Stromal cell of bone marrow (primary cell): ENCODE data around the gene TXLNB.
"Not testable (repeated sequence)": the region's sequence is repeated elsewhere in the genome, so short reads cannot be mapped to it uniquely, and the experiment has no call there.

Source experiments
- DNase-seq: peaks from one replicate; pipeline ENCODE4 v3.0.0-alpha.2; 2012; ENCODE audit warnings: low read depth

Gene TXLNB

GRCh38 chr6:139234193-139234592 is 57.6 kb downstream of the TXLNB start:
- DNase-seq = not testable (repeated sequence)

DNA sequence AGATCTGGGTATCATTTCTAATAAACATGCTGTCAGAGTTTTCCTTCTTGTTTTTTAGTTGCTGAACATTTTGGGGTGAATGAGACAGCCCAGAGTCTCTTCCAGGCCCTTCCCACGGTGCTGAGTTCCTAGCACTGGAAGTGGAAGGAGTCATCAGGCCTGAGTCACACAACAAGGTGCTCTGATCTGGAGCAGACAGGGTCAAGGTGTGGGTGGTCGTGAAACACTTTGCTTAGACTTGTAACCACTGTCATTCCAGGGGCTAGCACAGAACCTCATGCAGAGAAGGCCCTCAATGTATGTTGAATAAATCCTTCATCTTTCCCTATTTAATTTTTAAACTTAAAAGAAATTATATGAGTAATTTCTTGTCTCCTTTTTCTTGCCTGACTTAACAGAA is 60.6 kb downstream of the TXLNB start:
- DNase-seq = no peak

- peak; percentile 47 for DNase-seq
Measured at GRCh38 chr6:139230391-139230840, 61.4 kb downstream of the TXLNB start.

DNA sequence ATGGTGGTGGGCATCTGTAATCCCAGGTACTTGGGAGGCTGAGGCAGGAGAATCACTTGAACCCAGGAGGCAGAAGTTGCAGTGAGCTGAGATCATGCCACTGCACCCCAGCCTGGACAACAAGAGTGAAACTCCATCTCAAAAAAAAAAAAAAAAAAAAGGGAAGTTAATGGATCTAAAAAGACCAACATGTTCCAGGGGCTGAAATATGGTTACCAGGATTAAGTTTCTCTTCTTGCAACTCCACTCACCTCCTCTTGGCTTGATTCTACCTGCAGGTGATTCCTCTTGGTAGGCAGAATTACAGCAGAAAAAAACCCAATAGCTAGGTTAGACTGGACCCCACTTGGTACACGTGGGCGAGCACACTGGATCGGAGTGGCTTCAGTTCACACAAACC is 63.4 kb downstream of the TXLNB start:
- DNase-seq = not testable (repeated sequence)

DNA sequence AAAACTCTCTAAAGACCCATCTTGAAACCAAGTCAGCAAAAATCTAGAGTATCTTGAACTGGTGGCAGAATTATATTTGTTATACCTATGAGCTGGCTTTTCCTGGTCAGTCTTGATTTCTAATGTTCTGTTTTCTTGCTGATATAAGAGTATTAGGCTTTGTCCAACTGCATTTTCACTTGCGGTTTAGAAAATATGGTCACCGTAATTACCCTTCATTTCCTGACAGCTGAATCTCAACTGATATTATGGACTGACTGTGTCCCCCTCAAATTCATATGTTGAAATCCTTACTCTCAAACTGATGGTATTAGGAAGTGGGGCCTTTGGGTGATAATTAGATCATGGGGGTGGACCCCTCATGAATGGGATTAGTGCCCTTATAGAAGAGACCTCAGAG is 72.1 kb downstream of the TXLNB start:
- DNase-seq = no peak

- DNase-seq = peak; percentile 88
Measured at GRCh38 chr6:139219271-139219729, 72.5 kb downstream of the TXLNB start.

DNA sequence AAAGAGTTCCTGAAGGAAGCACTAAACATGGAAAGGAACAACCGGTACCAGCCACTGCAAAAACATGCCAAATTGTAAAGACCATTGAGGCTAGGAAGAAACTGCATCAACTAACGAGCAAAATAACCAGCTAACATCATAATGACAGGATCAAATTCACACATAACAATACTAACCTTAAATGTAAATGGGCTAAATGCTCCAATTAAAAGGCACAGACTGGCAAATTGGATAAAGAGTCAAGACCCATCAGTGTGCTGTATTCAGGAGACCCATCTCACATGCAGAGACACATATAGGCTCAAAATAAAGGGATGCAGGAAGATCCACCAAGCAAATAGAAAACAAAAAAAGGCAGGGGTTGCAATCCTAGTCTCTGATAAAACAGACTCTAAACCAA is 79.3 kb downstream of the TXLNB start:
- not testable (repeated sequence) for DNase-seq

DNA sequence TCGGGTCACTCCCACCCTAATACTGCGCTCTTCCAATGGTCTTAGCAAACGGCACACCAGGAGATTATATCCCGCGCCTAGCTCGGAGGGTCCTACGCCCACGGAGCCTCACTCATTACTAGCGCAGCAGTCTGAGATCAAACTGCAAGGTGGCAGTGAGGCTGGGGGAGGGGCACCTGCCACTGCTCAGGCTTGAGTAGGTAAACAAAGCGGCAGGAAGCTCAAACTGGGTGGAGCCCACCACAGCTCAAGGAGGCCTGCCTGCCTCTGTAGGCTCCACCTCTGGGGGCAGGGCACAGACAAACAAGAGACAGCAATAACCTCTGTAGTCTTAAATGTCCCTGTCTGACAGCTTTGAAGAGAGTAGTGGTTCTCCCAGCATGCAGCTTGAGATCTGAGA is 81.0 kb downstream of the TXLNB start:
- not testable (repeated sequence) for DNase-seq

GRCh38 chr6:139205843-139206242 is 86.0 kb downstream of the TXLNB start:
- no peak for DNase-seq

GRCh38 chr6:139204978-139205377 is 86.8 kb downstream of the TXLNB start:
- no peak for DNase-seq

DNA sequence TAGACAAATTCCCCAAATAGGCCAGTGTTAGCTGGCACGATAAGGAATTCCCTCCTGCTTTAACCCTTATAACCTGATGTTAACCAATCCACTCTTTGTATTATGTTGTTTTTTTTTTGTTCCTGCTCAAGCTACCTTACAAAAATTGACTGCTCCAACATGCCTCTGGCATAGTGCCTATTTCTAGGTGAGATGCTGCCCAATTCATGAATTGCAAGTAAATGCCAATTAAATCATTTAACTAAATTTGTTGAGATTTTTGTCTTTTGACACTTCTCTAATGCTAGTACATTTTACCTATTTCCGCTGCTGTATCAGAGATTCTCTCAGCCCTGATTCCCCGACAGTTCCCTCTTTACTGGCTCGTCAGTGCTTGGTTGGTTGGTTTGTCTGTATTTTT is 90.4 kb downstream of the TXLNB start:
- DNase-seq = no peak

DNA sequence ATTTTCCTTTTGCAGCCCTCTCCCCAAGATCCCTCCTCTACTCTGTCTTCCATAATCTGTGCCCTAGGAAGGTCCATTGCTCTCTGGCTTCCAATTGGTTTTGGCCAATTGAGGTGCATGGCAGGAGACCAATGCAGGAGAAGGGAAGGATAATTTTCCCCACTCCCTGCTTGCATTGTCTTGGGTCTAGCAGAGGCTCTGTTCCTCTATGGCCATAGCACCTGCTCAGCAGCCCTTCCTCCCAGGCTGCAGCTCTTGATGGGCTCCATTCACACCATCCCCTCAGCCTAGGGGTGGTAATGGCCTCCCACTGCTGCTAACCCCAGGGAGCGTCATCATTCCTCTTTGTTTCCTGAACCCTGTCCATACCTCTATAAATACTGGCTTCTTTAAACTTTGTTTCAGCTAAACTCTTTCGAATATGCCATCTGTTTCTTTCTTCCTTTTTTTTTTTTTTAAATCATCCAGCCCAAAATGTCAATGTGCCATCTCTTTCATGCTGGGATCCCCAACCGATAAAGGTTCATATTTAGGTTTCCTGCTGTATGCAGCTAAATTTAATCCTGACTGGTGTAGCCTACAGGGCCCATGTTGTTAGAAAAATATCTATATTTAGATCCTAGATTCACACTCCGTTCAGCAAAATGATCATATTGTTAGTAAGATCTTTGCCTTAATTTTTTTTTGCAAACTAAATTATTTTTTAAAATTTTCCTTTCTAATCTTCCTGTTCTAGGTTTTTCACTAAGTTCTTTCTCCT is 93.1 kb downstream of the TXLNB start:
- DNase-seq = no peak

- no peak for DNase-seq
Measured at GRCh38 chr6:139194740-139195139, 97.1 kb downstream of the TXLNB start.
